Occipital lobe (tissue), 3 donors: ENCODE results near the gene AHI1. TPM values are rescaled to one million over a fixed set of nuclear protein-coding genes. Genes with fewer than 3 reads are reported as not detected.

Experiments used
- DNase-seq: peaks from one replicate; lab custom pipeline; 2025; lab: John Stamatoyannopoulos, UW
- small RNA-seq: library from RNA; depleted of rRNA; stranded (forward); fragments of <200 nt; gene quantifications from one replicate; pipeline ENCODE3, GENCODE V24; 2014
- total RNA-seq: library from RNA; depleted of rRNA; stranded (reverse); fragments of >200 nt; gene quantifications from one replicate; pipeline ENCODE4 v1.2.3, GENCODE V29; 2014

Gene AHI1
- total RNA-seq, 1 donor from 2014 or later: 40.6 TPM

DNA sequence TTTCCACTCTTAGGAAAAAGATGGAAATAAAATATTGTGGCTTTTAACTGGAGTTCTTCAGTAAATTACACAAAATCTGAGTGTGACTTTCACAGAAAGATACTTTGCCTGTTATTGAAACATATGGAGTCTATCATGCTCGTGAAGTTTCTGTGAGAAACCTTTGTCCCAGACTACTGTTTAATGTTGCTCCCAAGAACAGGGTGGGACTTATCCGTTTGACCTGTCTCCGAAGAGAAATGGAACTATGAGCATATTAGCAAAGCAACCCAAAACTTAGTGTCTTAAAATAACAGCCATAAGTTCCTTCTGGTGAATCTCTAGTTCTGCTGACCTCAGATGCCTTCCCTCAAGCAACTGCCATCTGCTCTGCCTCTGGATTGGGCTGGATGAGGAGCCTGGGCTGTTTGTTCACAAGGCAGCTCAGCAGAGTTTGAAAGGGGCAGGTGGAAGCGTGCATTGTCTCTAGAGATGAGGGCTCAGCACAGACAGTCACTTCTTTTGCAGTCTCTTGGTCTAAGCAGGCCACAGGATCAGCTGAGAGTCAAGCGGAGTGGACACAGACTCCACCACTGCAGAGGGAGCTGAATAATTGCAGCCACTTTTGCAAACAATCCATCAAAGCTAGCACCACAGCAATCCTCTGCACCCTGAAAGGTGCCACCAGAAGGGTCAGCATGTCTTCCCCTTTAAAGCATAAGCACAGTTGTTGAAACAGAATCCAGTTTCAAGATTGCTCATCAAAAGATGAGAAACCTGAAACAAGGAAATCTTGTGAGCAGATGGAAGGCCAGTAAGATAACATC is 263.7 kb downstream of the AHI1 start:
- DNase-seq: no peak

Small RNAs within 50 kb of the gene (small RNA-seq; reads per million reads assigned to genes)
- gene MIR548A2 (not detected), gene RF00019 (not detected)
